ENCODE measurements around the gene IL17C. TPM values are rescaled to one million over a fixed set of nuclear protein-coding genes. Genes with fewer than 3 reads are reported as not detected.

IL17C gene
- total RNA-seq, 1 experiment from 2014 or later, result 0.28 TPM

GRCh38 chr16:88645455-88645854 lies 7.1 kb downstream of the IL17C start:
- Histone ChIP-seq H3K27ac (ENCODE audit: low read depth, low read length, poor library complexity, severe bottlenecking) (no peak overlapping the region), H3K36me3 (ENCODE audit: insufficient read depth, low read length, poor library complexity, severe bottlenecking) (no peaks in the 10 kb centered on the region), H3K27me3 (replicated peaks; ENCODE audit: insufficient read depth, low read depth, low read length, poor library complexity) (peaks cover under 1% of the 10 kb centered on the region), H3K4me3 (ENCODE audit: low read depth, low read length, poor library complexity, severe bottlenecking) (no peak overlapping the region), H3K9me3 (ENCODE audit: low read depth, low read length, poor library complexity, severe bottlenecking) (no peaks in the 10 kb centered on the region), H3K4me1 (ENCODE audit: insufficient read depth, low read length, poor library complexity, severe bottlenecking) (peaks cover 9% of the 10 kb centered on the region)
- ChIA-PET POLR2A (ENCODE audit: low non-redundant PET) (no interaction called here), CTCF (no interaction called here)
- intact Hi-C loops (cut with micrococcal nuclease; ENCODE audit: unreplicated experiment), result no loop called here
- no peak for TF ChIP-seq EZH2 (IDR thresholded peaks at IDR 0.05; ENCODE audit: borderline replicate concordance, low read depth, low read length, poor library complexity, severe bottlenecking)
- TF ChIP-seq, protein P1, sequence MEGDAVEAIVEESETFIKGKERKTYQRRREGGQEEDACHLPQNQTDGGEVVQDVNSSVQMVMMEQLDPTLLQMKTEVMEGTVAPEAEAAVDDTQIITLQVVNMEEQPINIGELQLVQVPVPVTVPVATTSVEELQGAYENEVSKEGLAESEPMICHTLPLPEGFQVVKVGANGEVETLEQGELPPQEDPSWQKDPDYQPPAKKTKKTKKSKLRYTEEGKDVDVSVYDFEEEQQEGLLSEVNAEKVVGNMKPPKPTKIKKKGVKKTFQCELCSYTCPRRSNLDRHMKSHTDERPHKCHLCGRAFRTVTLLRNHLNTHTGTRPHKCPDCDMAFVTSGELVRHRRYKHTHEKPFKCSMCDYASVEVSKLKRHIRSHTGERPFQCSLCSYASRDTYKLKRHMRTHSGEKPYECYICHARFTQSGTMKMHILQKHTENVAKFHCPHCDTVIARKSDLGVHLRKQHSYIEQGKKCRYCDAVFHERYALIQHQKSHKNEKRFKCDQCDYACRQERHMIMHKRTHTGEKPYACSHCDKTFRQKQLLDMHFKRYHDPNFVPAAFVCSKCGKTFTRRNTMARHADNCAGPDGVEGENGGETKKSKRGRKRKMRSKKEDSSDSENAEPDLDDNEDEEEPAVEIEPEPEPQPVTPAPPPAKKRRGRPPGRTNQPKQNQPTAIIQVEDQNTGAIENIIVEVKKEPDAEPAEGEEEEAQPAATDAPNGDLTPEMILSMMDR (conservative IDR thresholded peaks at IDR 0.05; ENCODE audit: low read depth, low read length), result no peak
- no TSS peak for BruUV-seq (replicated peaks)
- no peak for DNase-seq (ENCODE audit: low spot score)

- H3K4me3 ChIP-seq (ENCODE audit: low read depth, low read length, poor library complexity, severe bottlenecking), result no peak overlapping the region
- no TSS peak for BruUV-seq (replicated peaks)
- no peaks in the 10 kb centered on the region for H3K27me3 ChIP-seq (replicated peaks; ENCODE audit: insufficient read depth, low read depth, low read length, poor library complexity)
- POLR2A ChIA-PET (ENCODE audit: low non-redundant PET), result no interaction called here
- H3K9me3 ChIP-seq (ENCODE audit: low read depth, low read length, poor library complexity, severe bottlenecking), result no peaks in the 10 kb centered on the region
- H3K36me3 ChIP-seq (ENCODE audit: insufficient read depth, low read length, poor library complexity, severe bottlenecking), result no peaks in the 10 kb centered on the region
- TF ChIP-seq, protein P1 (conservative IDR thresholded peaks at IDR 0.05; ENCODE audit: low read depth, low read length), result no peak
- no peak for TF ChIP-seq EZH2 (IDR thresholded peaks at IDR 0.05; ENCODE audit: borderline replicate concordance, low read depth, low read length, poor library complexity, severe bottlenecking)
- intact Hi-C loops (cut with micrococcal nuclease; ENCODE audit: unreplicated experiment), result no loop called here
- CTCF ChIA-PET, result no interaction called here
- H3K27ac ChIP-seq (ENCODE audit: low read depth, low read length, poor library complexity, severe bottlenecking), result no peak overlapping the region
- H3K4me1 ChIP-seq (ENCODE audit: insufficient read depth, low read length, poor library complexity, severe bottlenecking), result peaks cover 9% of the 10 kb centered on the region
- no peak for DNase-seq (ENCODE audit: low spot score)
Measured at GRCh38 chr16:88645941-88646340, 7.6 kb downstream of the IL17C start.

DNA sequence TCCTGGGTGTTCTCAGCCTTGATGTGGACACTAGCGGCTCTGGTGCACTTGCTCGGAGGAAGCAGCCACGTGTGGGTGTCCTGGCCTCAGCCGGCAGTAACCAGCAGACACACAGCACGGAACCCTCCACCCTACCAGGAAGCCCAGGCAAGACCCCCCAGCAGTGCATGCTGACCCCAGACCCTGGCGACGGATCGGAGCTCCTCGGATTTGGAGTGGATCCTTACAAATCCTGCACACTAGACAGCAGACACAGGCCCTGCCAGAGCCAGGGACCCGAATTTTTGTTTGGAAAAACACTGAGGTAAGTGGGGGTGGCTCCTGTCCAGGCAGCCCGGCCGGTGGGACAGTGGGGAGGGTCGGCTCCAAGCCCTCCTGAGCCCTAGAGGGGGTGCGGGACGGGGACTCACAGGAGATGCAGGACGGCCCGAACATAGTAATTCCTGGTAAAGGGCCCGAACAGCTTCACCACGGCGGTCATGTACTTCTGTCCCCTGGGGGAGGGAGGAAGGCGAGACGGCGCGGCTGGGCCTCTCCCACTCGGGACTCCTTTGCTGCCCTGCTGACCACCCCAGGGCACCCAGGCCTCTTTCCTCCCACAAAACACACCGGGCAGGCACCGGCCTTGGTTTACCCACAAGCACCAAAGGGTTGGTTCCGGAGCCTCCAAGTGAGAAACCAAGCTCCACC lies 8.1 kb downstream of the IL17C start:
- no peaks in the 10 kb centered on the region for H3K9me3 ChIP-seq (ENCODE audit: low read depth, low read length, poor library complexity, severe bottlenecking)
- POLR2A ChIA-PET (ENCODE audit: low non-redundant PET), result no interaction called here
- intact Hi-C loops (cut with micrococcal nuclease; ENCODE audit: unreplicated experiment), result no loop called here
- CTCF ChIA-PET, result no interaction called here
- no peaks in the 10 kb centered on the region for H3K27me3 ChIP-seq (replicated peaks; ENCODE audit: insufficient read depth, low read depth, low read length, poor library complexity)
- DNase-seq (ENCODE audit: low spot score), result no peak
- no peak overlapping the region for H3K27ac ChIP-seq (ENCODE audit: low read depth, low read length, poor library complexity, severe bottlenecking)
- no peaks in the 10 kb centered on the region for H3K36me3 ChIP-seq (ENCODE audit: insufficient read depth, low read length, poor library complexity, severe bottlenecking)
- TF ChIP-seq, protein P1 (conservative IDR thresholded peaks at IDR 0.05; ENCODE audit: low read depth, low read length), result no peak
- no peak for TF ChIP-seq EZH2 (IDR thresholded peaks at IDR 0.05; ENCODE audit: borderline replicate concordance, low read depth, low read length, poor library complexity, severe bottlenecking)
- no peak overlapping the region for H3K4me3 ChIP-seq (ENCODE audit: low read depth, low read length, poor library complexity, severe bottlenecking)
- H3K4me1 ChIP-seq (ENCODE audit: insufficient read depth, low read length, poor library complexity, severe bottlenecking), result peaks cover 14% of the 10 kb centered on the region
- no TSS peak for BruUV-seq (replicated peaks)

All from A673 (cell line).